ACC112 (cell line): Measurements from ENCODE around the gene EVI2B.
"Not testable (repeated sequence)": the region's sequence is repeated elsewhere in the genome, so short reads cannot be mapped to it uniquely, and the experiment has no call there.

ENCODE experiments used
- H2AFZ ChIP-seq: fragments of 200-600 bp; sonication (generic); one replicate; pipeline ENCODE4 v1.6.0; 2017; ENCODE audit warnings: antibody characterized with exemption, low read length; ENCODE audit not compliant: unreplicated experiment
- H3K27ac ChIP-seq: fragments of 200-600 bp; sonication (generic); 2 replicates; pipeline ENCODE4 v1.5.1; 2014; ENCODE audit warnings: low read depth, mild to moderate bottlenecking, antibody characterized with exemption, low read length, moderate library complexity
- H3K27me3 ChIP-seq: fragments of 200-600 bp; sonication (generic); 2 replicates; pipeline ENCODE4 v1.6.1; 2014; ENCODE audit warnings: mild to moderate bottlenecking, antibody characterized with exemption, low read length, moderate library complexity, mixed read lengths; ENCODE audit not compliant: insufficient read depth
- H3K36me3 ChIP-seq: fragments of 200-600 bp; sonication (generic); 2 replicates; pipeline ENCODE4 v1.6.1; 2016; ENCODE audit warnings: mild to moderate bottlenecking, antibody characterized with exemption, low read length, moderate library complexity, mixed read lengths; ENCODE audit not compliant: insufficient read depth
- H3K4me1 ChIP-seq: fragments of 200-600 bp; sonication (generic); one replicate; pipeline ENCODE4 v1.6.1; 2016; ENCODE audit warnings: low read length, mixed read lengths; ENCODE audit not compliant: insufficient read depth, unreplicated experiment, control insufficient read depth
- H3K4me3 ChIP-seq: fragments of 200-600 bp; sonication (generic); 2 replicates; pipeline ENCODE4 v1.5.1; 2014; ENCODE audit warnings: mild to moderate bottlenecking, low read depth, low read length
- H3K79me2 ChIP-seq: fragments of 200-600 bp; sonication (generic); one replicate; pipeline ENCODE4 v1.6.0; 2016; ENCODE audit warnings: low read length; ENCODE audit not compliant: control insufficient read depth, unreplicated experiment, insufficient read depth

EVI2B gene

DNA sequence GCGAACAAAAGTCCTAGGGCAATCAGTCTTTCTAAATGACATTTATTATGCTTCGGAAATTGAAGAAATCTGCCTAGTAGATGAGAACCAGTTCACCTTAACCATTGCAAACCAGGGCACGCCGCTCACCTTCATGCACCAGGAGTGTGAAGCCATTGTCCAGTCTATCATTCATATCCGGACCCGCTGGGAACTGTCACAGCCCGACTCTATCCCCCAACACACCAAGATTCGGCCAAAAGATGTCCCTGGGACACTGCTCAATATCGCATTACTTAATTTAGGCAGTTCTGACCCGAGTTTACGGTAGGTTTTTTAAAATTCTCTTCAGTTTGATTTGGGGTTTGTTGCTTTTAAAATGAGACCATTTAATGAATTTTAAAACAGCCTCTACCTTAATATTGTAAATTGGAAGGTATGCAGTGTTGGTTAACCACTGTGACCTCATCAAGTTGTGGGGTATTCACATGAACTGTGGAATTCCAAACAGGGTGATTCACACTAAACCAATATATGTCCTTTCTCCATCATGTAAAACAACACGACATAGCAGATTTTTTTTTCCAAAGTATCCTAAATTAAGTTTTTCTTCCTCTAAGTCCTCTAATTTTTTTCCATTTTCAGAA lies 13.8 kb upstream of the EVI2B start:
- H3K36me3 ChIP-seq = peaks cover 4% of the 10 kb centered on the region
- H3K4me1 ChIP-seq = peaks cover 16% of the 10 kb centered on the region
- H3K27ac ChIP-seq = peak overlapping the region; percentile 82
- H3K27me3 ChIP-seq = no peaks in the 10 kb centered on the region
- no peak overlapping the region for H2AFZ ChIP-seq
- H3K79me2 ChIP-seq = no peaks in the 10 kb centered on the region
- H3K4me3 ChIP-seq = no peak overlapping the region

DNA sequence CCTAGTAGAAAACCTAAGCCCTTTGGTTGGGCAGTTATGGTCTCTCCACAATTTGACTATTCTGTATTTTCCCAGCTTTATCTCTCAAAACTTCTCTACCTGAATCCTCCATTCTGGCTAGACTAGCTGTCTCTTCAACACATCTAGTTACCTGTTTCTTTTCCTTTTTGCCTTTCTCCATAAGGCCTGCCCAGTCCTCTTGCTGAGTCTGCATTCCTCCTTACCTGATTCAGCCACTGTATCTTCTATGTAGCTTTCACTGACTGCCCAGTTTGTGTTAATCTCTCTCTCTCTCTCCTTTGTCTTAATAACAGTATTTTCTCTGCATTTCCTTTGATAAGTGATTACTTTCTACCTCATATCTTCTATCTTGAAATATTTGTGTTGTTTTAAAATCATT lies 9.7 kb upstream of the EVI2B start:
- Histone ChIP-seq H3K4me3 (no peak overlapping the region), H2AFZ (no peak overlapping the region), H3K79me2 (peaks cover 16% of the 10 kb centered on the region), H3K27me3 (no peaks in the 10 kb centered on the region), H3K36me3 (peaks cover 6% of the 10 kb centered on the region), H3K4me1 (peaks cover 43% of the 10 kb centered on the region), H3K27ac (no peak overlapping the region)

DNA sequence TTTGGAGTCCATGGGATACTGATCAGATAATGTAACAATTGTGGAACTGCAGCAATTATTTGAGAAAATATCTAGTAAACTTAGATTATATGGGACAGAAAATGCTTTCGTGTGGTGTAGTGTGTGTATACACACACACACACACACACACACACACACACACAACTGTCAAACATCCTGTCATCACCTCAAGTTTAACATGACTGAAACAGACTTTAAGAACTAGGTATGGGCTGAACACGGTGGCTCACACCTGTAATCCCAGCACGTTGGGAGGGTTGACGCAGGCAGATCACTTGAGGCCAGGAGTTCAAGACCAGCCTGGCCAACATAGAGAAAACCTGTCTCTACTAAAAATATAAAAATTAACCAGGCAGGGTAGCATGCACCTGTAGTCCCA lies 8.1 kb upstream of the EVI2B start:
- Histone ChIP-seq H3K36me3 (0 out of 2 replicates have a peak, but pooled peaks cover 4% of the 10 kb centered on the region), H3K4me1 (peaks cover 38% of the 10 kb centered on the region), H2AFZ (no peak overlapping the region), H3K79me2 (peaks cover 17% of the 10 kb centered on the region), H3K4me3 (peak overlapping the region; percentile 71; the same call in 1 of the 2 replicates), H3K27ac (peak overlapping the region; percentile 71), H3K27me3 (no peaks in the 10 kb centered on the region)

DNA sequence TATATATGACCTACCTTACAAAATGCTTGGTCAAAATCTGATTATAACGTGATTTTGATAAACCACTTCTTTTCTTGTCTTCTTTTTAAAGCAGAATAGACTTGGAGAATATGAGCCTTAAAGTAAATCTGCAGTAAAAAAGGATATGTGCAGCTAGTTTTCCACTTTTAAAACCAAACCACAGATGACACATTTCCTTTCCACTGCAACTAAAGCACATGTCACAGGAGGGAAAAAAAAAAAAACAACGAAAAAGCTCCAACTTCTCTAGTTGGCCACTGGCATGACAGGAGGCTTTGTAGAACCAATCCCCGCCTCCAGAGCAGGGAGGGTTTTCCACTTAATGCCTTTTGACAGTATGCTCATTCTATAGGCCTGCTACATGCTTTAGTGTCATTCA lies 7.6 kb upstream of the EVI2B start, which contains the start of gene EVI2A:
Gene EVI2A, minus strand, starts transcription at position 142 of the 400 bp plus-strand sequence. CDS start 2,609 bp downstream, outside the sequence.
- no peaks in the 10 kb centered on the region for H3K27me3 ChIP-seq
- no peak within 1 kb of the TSS for H2AFZ ChIP-seq
- H3K4me3 ChIP-seq = peak within 1 kb of the TSS; percentile 71
- H3K36me3 ChIP-seq = 0 out of 2 replicates have a peak, but pooled peaks cover 4% of the 10 kb centered on the region
- peak within 1 kb of the TSS; percentile 71 for H3K27ac ChIP-seq
- H3K4me1 ChIP-seq = peaks cover 38% of the 10 kb centered on the region
- peaks cover 17% of the 10 kb centered on the region for H3K79me2 ChIP-seq

DNA sequence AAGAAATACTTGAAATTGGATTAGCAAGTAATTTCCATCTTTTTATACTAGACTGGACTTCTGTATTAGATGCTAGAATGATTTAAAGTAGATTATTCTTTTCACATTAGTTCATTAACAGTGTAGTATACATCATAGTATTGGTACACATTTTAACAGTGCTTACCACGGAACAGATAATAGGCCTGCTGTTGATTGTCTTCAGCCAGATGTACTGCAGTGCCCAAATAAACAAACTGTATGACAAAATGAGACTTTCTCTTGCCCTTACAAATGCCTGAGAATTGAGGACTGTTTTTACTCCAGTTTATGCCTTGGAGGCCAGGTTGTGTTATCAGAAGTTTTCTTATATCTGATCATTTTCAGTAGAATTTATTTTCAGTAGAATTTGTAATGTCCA lies 6.9 kb upstream of the EVI2B start:
- peak overlapping the region; percentile 71 for H3K27ac ChIP-seq
- 0 out of 2 replicates have a peak, but pooled peaks cover 4% of the 10 kb centered on the region for H3K36me3 ChIP-seq
- H3K27me3 ChIP-seq = no peaks in the 10 kb centered on the region
- peaks cover 38% of the 10 kb centered on the region for H3K4me1 ChIP-seq
- no peak overlapping the region for H2AFZ ChIP-seq
- H3K79me2 ChIP-seq = peaks cover 17% of the 10 kb centered on the region
- peak overlapping the region; percentile 71 for H3K4me3 ChIP-seq

DNA sequence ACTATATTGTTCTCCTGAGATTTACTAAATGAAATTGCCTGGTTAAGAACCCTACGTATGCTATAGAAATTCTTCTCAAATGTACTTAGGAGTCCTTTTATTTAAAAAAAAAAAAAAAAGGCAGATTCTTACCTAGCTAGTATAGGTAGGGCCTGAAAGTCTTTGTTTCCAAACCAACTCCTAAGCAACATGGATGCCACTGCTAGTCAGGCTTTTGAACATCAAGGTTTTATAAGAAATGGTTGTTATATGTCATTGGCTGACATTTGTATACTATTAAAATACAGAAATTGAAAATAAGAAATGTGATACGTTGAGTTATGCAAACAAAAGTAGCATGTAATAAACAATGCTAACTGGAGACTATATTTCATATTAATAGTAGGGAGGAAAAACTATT lies 6.4 kb upstream of the EVI2B start:
- Histone ChIP-seq H3K79me2 (peaks cover 17% of the 10 kb centered on the region), H3K36me3 (0 out of 2 replicates have a peak, but pooled peaks cover 4% of the 10 kb centered on the region), H3K4me1 (peaks cover 38% of the 10 kb centered on the region), H2AFZ (no peak overlapping the region), H3K4me3 (peak overlapping the region; percentile 71), H3K27ac (peak overlapping the region; percentile 71), H3K27me3 (no peaks in the 10 kb centered on the region)

DNA sequence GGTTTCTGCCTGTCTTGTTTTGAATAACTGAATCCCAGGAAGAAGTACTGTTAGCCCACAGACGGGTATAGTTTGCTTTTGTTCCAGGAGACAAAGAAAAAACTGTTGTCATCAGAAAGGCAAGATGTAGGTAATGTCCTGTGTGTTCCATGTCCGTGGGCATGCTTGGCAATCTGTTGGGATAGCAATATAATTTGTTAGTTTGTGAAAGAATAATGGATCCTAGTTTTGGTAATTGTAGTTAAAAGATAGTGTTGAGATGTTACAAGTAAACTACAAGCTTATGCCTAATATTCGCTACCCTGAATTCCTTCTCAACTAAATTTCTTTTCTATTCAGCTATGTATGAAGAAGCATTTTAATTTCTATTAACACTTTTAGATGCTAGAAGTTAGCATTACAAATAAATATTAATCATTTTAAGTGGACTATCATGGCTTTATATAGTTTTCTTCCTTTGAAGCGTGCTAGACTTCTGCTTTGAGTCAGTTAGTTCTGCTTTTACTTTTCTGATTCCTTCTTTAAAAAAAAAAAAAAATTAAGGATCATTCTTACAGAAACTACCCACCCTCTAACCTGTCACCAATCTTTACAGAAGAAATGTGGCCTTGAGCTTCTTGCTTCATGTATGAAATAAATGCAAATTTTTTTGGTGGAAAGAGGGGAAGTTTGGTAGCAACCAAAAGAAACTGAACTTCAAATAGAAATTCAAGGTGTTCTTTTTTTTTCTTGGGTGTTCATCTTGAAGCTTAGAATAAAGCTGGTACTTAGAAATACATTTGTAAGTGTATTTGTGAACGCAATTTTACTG lies 5.2 kb upstream of the EVI2B start:
- H3K27ac ChIP-seq = peak overlapping the region; percentile 83
- H3K36me3 ChIP-seq = 0 out of 2 replicates have a peak, but pooled peaks cover 4% of the 10 kb centered on the region
- peak overlapping the region; percentile 71 for H3K4me3 ChIP-seq
- peaks cover 46% of the 10 kb centered on the region for H3K4me1 ChIP-seq
- peak overlapping the region; percentile 84 for H2AFZ ChIP-seq
- H3K27me3 ChIP-seq = no peaks in the 10 kb centered on the region
- peaks cover 17% of the 10 kb centered on the region for H3K79me2 ChIP-seq

DNA sequence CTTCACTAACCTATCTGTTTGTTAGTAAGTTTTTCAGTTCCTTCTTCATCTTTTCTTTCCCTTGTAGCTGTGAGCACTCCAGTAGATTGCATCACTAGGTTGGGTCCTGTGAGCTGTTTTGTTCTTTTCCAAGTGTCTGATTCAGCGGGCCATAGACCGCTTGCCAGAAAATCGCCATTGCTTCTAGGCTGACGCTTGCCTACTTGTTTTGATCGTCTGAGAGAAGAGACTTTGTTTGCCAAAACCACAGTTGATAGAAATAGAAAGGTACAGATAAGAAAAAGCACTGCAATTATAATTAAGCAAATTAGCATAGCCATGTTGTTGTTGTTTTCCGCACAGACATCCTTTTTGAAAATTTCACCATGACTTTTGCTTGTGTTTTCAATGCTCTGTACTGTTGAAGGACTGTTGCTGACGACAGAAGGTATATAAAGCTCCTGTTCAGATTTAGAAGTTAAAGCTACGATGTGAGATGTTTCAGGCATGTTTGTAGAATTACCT lies 4.5 kb upstream of the EVI2B start:
- 0 out of 2 replicates have a peak, but pooled peaks cover 4% of the 10 kb centered on the region for H3K36me3 ChIP-seq
- H3K27me3 ChIP-seq = no peaks in the 10 kb centered on the region
- H3K79me2 ChIP-seq = peaks cover 17% of the 10 kb centered on the region
- peak overlapping the region; percentile 83 for H3K27ac ChIP-seq
- peaks cover 46% of the 10 kb centered on the region for H3K4me1 ChIP-seq
- H2AFZ ChIP-seq = peak overlapping the region; percentile 84
- peak overlapping the region; percentile 71 for H3K4me3 ChIP-seq

DNA sequence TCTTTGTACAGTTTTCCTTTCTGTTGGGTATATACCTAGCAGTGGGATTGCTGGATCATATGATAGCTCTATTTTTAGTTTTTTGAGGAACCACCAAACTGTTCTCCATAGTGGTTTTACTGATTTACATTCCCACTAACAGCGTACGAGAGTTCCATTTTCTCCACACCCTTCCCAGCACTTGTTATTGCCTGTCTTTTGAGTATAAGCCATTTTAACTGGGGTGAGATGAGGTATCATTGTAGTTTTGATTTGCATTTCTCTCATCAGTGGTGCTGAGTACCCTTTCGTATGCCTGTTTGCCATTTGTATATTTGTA lies 887 bp upstream of the EVI2B start:
- peak overlapping the region; percentile 89 for H3K27ac ChIP-seq
- H3K36me3 ChIP-seq = 0 out of 2 replicates have a peak, but pooled peaks cover 4% of the 10 kb centered on the region
- peaks cover 15% of the 10 kb centered on the region for H3K79me2 ChIP-seq

DNA sequence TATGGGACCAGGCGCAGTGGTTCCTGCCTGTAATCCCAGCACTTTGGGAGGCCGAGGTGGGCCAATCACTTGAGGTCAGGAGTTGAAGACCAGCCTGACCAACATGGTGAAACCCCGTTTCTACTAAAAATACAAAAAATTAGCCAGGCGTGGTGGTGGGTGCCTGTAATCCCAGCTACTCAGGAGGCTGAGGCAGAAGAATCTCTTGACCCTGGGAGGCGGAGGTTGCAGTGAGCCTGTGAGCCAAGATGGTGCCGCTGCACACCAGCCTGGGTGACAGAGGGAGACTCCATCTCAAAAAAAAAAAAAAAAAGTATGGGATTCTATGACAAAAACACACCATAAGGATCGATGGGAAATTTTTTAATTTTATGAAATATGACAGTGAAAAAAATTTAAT lies 1.6 kb downstream of the EVI2B start:
- Histone ChIP-seq H3K4me1 (peaks cover 14% of the 10 kb centered on the region), H3K79me2 (peaks cover 14% of the 10 kb centered on the region)
- H2AFZ ChIP-seq, H3K27ac ChIP-seq, H3K27me3 ChIP-seq, H3K4me3 ChIP-seq, H3K36me3 ChIP-seq: not testable (repeated sequence)

More for the DNA sequence above, 887 bp upstream of the EVI2B start:
- Histone ChIP-seq H3K4me1 (peaks cover 32% of the 10 kb centered on the region), H3K27me3 (no peaks in the 10 kb centered on the region), H2AFZ (no peak overlapping the region), H3K4me3 (peak overlapping the region; percentile 73; the same call in 1 of the 2 replicates)
